Lower lobe of right lung (tissue), 2 donors: ENCODE data around the gene OLFML1. TPM values are rescaled to one million over a fixed set of nuclear protein-coding genes. Genes with fewer than 3 reads are reported as not detected.

ENCODE experiments used
- ATAC-seq, 2 donors: fragments of 200-7000 bp; cut with Tn5 transposase; one replicate each; pipeline ENCODE4 v1.9.1; 2020 to 2022; ENCODE audit warnings: mild to moderate bottlenecking in 2 of 2, moderate library complexity in 2 of 2
- DNase-seq: peaks from one replicate; pipeline ENCODE4 v3.0.0-alpha.2; 2020
- H3K27ac ChIP-seq: fragments of 200-600 bp; one replicate; pipeline ENCODE4 v1.8.0; 2022
- H3K27me3 ChIP-seq: fragments of 200-600 bp; one replicate; pipeline ENCODE4 v1.8.0; 2022; ENCODE audit warnings: low read depth
- H3K36me3 ChIP-seq: fragments of 200-600 bp; one replicate; pipeline ENCODE4 v1.8.0; 2022; ENCODE audit warnings: mild to moderate bottlenecking
- H3K4me1 ChIP-seq: fragments of 200-600 bp; one replicate; pipeline ENCODE4 v1.8.0; 2022
- H3K4me3 ChIP-seq: fragments of 200-600 bp; one replicate; pipeline ENCODE4 v1.8.0; 2022; ENCODE audit warnings: mild to moderate bottlenecking
- H3K9me3 ChIP-seq: fragments of 200-600 bp; one replicate; pipeline ENCODE4 v1.8.0; 2022
- CTCF ChIP-seq: fragments of 200-600 bp; IDR thresholded peaks from one replicate; pipeline ENCODE4 v1.8.0; 2022; ENCODE audit warnings: antibody characterized with exemption, mild to moderate bottlenecking
- intact Hi-C: fragments of 100-400 bp; cut with DNase I; formaldehyde crosslinking; loops from one replicate; pipeline ENCODE4 v1.11.0; 2022
- total RNA-seq: library from RNA; stranded (reverse); fragmentation: NEBNext Ultra II Directional; extraction: Animal tissue kit (Norgen Biotek cat#: 25700); gene quantifications from one replicate; pipeline ENCODE4 v1.2.1, GENCODE V29; 2021
- donor health status: DM: no; HTN: yes; CAD: no; lungs with severe emphysema.

Gene OLFML1
- total RNA-seq, 1 donor from 2014 or later: 23.2 TPM

GRCh38 chr11:7442588-7443215 lies 42.6 kb upstream of the OLFML1 start:
- TF ChIP-seq CTCF: peak; percentile 83
- Histone ChIP-seq H3K4me3 (no peak overlapping the region), H3K9me3 (no peaks in the 10 kb centered on the region), H3K4me1 (no peaks in the 10 kb centered on the region), H3K27me3 (peaks cover 36% of the 10 kb centered on the region), H3K36me3 (no peaks in the 10 kb centered on the region), H3K27ac (no peak overlapping the region)
- intact Hi-C loops: no loop called here
- ATAC-seq (peak; percentile 83 to 85), DNase-seq (peak; percentile 73)

- no peak overlapping the region for H3K4me3 ChIP-seq
- no peaks in the 10 kb centered on the region for H3K4me1 ChIP-seq
- TF ChIP-seq CTCF: no peak
- DNase-seq (no peak), ATAC-seq (no peak)
- H3K27ac ChIP-seq: no peak overlapping the region
- H3K36me3 ChIP-seq: no peaks in the 10 kb centered on the region
- H3K27me3 ChIP-seq: peaks cover 47% of the 10 kb centered on the region
- intact Hi-C loops: no loop called here
- no peaks in the 10 kb centered on the region for H3K9me3 ChIP-seq
These were observed 41.0 kb upstream of the OLFML1 start for GRCh38 chr11:7444091-7444981.

GRCh38 chr11:7445564-7445963 lies 39.7 kb upstream of the OLFML1 start:
- Histone ChIP-seq H3K27ac (no peak overlapping the region), H3K36me3 (no peaks in the 10 kb centered on the region), H3K9me3 (no peaks in the 10 kb centered on the region), H3K4me1 (no peaks in the 10 kb centered on the region), H3K27me3 (peaks cover 47% of the 10 kb centered on the region), H3K4me3 (no peak overlapping the region)
- intact Hi-C loops: no loop called here
- ATAC-seq (no peak), DNase-seq (no peak)
- TF ChIP-seq CTCF: no peak

- Histone ChIP-seq H3K27me3 (peaks cover 40% of the 10 kb centered on the region), H3K4me3 (no peak overlapping the region), H3K9me3 (no peaks in the 10 kb centered on the region), H3K36me3 (no peaks in the 10 kb centered on the region), H3K4me1 (no peaks in the 10 kb centered on the region), H3K27ac (no peak overlapping the region)
- DNase-seq (no peak), ATAC-seq (no peak)
- intact Hi-C loops: no loop called here
- TF ChIP-seq CTCF: no peak
These were observed 37.1 kb upstream of the OLFML1 start for GRCh38 chr11:7448201-7448600.

GRCh38 chr11:7449211-7449840 lies 36.0 kb upstream of the OLFML1 start:
- Histone ChIP-seq H3K27me3 (peaks cover 45% of the 10 kb centered on the region), H3K4me1 (no peaks in the 10 kb centered on the region), H3K27ac (no peak overlapping the region), H3K9me3 (no peaks in the 10 kb centered on the region), H3K36me3 (no peaks in the 10 kb centered on the region), H3K4me3 (no peak overlapping the region)
- peak in 1 of 2 donors; percentile 26 for ATAC-seq
- intact Hi-C loops: no loop called here
- no peak for TF ChIP-seq CTCF
- DNase-seq: no peak
